ENCODE results near the gene NACAD.

NACAD gene

GRCh38 chr7:45089341-45089891, 647 bp upstream of the NACAD start:
- DNase-seq = peak; percentile 70

DNA sequence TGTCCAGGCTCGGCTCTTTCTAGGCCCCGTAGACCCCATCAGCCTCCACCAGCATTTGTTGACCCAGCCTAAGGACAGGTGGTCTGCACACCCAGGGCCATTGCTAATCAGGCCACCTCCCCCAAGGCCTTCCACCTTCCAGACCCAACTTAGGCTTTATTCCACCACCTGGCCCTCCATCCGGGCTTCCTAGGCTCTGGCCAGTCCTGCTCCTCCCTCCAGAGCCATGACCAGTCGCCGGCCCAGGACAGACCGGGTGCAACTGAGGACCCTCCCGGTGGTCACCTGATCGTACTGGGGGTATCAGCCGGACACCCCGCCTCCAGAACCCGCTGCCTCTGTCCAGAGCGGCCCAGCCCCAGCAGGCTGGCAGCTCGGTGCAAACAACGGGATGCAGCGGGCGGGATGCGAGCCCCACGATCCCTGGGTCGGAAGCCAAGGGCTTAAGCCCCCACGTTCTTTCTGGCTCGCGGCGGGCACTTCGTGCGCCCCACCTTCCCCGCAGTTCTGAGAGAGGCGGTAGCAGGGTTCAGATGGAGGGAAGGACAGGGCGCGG, 545 bp downstream of the NACAD start:
- no peak for DNase-seq

DNA sequence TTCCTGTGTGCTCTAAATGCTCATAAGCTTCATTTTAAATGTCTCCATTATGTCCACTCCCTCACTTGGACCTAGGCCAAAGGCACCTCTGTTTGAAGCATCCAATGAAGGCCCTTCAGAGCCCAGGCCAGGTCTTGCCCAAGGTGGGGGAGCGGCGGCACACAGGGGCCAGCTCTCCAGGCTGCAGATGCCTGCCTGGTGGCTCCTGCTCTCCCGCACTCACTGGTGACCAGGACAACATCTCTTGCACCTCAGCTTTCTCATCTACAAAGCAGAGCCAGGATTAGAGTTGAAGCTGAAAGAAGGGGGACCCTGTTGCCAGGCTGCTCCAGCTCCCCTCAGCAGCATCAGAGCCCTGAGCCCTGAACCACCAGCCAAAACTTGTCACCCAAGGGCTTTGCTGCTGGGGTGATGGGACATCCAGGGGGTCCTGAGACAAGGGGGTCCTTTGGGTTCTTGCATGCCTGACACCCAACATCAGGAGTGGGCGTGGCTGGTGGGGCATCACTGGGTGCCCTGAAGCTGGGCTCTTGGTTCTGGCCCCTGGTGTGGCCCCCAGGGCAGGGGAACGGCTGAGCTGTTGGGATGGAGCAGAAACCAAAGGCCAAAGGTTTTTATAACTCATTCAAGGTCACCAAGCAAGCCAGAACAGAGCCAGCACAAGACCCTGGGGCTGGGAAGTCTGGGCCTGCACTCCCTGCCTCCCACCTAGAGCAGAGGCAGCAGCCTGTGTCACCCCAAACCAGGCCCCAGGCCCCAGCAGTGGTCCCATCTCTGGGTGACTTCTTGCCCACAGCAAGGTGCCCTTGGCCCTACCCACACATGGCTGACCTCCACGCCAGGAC, 1.2 kb downstream of the NACAD start:
- DNase-seq = no peak

- DNase-seq = no peak
Observed at GRCh38 chr7:45086331-45087065, 2.3 kb downstream of the NACAD start.

GRCh38 chr7:45085619-45086200, 3.1 kb downstream of the NACAD start:
- DNase-seq = no peak

DNA sequence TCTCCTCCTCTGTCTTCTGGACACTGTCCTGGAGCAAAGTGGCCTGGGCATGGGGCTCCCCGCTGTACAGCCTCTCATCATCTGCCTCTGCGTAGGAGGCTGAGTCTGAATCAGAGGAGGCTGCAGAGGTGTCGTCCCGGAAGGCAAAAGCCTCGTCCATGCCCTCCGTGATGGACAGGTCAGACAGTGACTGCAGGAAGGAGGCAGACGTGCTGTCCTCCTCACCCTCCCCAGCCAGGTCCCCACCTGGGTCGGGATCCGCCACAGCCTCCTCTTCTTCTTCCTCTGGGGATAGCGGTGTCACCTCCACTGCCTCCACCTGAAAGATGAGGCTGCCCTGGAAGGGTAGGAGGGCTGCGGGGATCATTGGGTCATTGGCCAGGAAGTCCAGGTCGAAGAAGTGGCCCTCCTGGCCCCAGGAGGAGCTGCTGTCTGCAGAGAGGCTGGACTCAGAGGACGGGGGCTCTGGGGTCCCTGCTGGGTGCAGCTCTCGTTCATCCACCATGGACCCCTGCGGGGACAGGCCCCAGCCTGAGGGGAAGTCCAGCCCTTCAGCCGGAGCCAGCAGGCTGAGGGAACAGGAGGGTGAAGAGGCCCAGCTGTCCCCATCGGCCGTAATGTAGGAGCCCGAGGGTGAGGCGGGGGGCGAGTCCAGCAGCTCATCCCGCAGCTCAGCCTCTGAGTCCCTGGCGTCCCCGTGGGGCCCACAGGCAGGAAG, 3.7 kb downstream of the NACAD start:
- DNase-seq = no peak

DNA sequence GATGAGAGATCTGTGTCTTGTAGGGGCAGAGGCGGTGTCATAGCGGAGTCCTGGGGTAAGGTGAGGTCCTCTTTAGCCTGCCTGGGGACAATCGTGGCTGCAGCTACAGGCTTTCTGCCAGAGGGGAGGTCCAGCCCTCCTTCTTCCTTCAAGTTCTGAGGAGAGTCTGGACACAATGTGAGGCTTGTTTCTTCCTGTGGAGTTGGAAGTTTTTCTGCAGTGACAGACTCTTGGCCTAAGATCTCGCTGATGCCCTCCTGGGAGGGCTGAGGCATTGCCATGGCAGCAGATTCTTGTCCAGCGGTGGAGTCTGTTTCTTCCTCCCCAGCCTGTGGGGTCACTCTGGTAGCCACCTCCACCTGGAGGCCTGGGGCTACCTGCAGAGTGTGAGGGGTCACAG, 4.4 kb downstream of the NACAD start:
- no peak for DNase-seq

DNA sequence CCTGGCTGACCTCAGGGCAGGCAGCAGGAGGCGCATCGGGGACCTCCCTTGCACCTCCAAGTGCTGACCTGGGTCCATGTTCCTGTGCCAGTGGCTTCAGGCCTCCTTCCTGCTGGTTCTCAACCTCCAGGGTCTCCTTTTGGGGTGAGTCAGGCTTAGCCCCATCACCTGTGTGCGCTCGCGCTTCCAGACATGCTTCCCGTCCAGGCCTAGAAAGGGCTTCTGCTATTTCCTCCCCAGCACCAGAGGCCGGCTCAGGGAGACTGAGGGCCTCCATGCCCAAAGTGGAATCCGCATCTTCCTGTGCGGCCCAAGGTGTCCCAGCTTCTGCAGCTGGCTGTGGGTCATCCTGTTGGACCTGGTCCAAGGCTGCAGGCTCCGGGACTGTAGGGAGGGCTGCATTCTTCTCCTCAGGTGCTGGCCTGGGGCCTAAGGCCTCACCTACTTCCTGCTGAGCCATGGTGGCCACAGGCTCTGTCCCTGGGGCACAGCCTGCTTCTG, 5.9 kb downstream of the NACAD start:
- no peak for DNase-seq

DNA sequence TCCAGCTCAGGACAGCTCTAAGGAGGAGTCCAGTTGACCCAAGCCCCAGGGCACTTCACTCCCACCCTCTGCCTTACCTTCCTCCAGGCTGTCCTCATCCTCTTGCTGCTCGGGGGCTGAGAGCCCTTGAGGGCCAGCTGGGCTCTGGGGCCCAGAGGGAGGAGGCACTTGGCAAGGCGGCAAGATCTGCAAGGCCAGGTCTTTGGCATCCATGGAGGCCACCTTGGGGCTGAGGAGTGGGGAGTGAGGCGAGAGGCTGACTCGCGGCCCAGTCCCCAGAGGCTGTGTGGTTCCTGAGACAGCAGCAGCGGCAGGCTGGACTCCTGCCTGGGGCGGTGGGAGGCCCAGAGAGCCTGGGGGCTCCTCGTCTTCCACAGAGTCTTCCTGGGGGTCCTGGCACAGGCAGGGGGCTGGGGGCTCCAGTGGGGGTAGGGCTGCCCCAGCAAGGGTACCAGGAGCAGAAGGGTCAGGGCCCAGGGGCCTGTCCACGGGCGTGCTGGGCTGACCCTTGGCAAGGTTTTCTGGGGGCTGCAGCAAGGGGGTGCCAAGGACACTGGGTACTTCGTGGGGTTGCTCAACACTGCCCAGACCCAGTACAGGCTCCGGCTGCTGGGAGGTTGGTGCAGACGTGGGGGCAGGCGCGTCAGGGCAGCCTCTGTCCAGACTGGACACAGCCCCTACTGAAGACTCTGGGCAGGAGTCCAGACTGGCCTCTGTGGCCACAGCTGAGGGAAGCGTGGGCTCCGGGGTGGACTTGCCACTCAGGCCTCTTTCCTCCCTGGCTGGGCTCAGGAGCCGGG, 6.5 kb downstream of the NACAD start:
- DNase-seq = no peak

- no peak for DNase-seq
Observed at GRCh38 chr7:45081670-45081974, 7.1 kb downstream of the NACAD start.

DNA sequence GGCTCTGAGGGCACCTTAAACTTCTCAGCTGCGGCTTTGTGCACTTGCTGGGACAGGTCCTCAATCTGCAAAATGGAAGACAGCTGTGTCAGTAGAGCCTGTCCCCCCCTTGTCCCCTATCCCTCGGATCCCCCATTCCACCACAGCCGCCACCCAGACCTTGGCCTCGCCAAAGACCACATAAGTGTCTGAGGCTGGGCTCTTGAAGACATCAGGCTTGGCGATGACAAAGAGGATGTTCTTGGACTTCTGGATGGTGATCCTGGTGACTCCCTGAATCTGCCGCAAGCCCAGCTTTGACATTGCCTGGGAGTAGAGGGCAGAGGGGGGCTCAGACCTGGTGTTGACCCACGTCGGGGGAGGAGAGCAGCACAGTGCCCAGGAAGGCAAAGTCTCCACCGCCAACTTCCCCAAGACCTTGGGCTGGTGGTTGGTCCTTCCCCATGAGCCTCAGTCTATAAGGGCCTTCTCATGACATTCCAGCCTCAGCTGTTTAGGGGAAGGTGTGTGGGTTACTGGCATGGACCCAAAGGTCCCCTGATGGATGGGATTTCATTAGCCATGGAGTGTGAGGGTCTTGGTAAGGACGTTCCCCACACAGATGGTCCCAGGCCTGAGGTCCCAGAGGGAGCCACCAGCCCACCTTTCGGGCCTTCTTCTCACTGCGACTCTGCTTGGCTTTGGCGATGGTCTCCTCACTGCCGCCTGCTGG, 7.7 kb downstream of the NACAD start:
- no peak for DNase-seq

DNA sequence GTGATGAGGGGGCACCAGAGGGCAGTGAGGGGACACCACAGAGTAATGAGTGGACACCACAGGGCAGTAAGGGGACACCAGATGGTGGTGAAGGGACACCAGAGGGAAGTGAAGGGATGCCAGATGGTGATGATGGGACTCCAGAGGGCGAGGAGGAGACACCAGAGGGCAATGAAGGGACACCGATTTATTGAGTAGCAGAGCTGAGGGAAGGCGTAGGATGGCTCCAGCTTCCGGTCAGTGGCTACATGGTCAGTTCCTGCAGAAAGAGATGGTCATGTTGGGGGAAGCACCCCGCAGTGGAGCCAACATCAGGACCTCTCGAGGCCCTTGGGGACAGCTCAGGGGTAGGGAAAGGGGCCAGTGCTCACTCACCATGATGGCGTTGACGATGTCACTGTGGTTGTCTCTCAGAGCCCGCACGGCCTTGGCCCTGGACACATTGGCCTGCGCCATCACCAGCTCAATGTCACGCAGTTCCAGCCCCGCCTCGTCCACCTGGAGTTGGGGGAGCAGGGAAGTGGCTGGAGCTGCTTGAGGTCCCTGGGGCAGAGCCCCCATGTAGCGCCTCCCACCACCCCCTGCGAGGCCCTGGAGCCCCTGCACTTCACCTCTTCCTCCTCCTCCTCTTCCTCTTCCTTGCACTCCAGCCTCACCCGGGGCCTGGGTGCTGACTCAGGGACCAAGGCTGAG, 8.4 kb downstream of the NACAD start:
- no peak for DNase-seq

GRCh38 chr7:45078125-45078681, 10.6 kb downstream of the NACAD start:
- no peak for DNase-seq

GRCh38 chr7:45077579-45077978, 11.2 kb downstream of the NACAD start:
- DNase-seq = no peak

- DNase-seq = no peak
Observed at GRCh38 chr7:45076946-45077345, 11.8 kb downstream of the NACAD start.

DNA sequence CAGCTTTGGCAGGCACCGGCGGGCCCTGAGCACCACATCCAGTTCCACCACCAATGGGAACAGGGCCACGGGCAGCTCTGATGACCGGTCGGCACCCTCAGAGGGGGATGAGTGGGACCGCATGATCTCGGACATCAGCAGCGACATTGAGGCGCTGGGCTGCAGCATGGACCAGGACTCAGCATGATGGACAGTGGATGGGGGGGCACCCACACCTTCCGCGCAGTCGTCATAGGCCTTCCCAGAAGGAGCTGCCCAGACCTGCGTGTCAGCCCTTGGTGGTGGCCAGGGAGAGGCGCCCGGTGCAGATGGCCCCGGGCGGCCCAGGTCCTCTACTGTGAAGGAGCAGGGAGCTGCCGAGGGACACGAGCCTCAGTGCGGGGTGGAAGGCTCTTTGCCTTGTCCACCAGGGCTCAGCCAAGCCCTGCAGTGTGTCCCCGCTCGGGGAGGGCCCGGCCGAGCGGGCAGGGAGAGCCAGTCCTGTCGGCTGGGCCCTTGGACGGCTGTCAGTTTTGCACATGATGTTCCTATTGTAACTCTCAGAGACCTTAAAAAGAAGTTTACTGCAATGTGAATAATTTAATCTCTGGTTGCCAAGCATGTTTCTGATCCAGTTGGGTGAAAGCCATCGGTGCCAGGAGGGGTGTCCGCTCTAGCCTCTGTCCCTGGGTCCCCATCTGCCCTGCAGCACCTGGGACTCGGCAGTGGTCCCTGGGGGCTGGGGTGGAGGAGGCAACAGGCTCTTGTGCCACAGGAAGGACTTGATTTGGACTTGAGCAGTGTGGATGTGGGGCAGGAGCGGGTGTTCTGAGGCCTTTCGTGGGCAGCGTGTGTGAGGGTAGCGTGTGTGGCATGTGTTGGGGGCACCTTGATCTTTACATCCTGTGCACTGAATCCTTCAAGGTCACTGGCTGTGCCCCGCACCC, 12.6 kb downstream of the NACAD start:
- DNase-seq = no peak

DNA sequence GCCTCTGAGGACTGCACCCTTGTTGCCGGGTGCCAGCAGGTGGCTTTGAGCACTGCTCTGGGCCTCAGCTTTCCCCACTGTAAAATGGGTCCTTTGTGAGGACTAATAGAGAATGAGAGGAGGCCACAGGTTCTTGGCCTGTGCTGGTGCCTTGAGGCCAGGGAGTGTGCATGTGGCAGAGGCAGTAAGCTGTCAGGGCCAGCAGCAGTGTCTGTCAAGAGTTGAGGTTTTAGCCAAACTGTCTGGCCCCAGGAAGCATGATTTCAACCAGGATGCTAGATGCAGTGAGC, 13.5 kb downstream of the NACAD start:
- no peak for DNase-seq

GRCh38 chr7:45074528-45075354, 14.0 kb downstream of the NACAD start:
- no peak for DNase-seq
